Hippocampal formation (tissue), 2 donors: ENCODE data around the gene CYP4V2.

Experiments
- DNase-seq, 2 donors: peaks; one replicate each; lab custom pipeline; 2025; lab: John Stamatoyannopoulos, UW

Gene CYP4V2

DNA sequence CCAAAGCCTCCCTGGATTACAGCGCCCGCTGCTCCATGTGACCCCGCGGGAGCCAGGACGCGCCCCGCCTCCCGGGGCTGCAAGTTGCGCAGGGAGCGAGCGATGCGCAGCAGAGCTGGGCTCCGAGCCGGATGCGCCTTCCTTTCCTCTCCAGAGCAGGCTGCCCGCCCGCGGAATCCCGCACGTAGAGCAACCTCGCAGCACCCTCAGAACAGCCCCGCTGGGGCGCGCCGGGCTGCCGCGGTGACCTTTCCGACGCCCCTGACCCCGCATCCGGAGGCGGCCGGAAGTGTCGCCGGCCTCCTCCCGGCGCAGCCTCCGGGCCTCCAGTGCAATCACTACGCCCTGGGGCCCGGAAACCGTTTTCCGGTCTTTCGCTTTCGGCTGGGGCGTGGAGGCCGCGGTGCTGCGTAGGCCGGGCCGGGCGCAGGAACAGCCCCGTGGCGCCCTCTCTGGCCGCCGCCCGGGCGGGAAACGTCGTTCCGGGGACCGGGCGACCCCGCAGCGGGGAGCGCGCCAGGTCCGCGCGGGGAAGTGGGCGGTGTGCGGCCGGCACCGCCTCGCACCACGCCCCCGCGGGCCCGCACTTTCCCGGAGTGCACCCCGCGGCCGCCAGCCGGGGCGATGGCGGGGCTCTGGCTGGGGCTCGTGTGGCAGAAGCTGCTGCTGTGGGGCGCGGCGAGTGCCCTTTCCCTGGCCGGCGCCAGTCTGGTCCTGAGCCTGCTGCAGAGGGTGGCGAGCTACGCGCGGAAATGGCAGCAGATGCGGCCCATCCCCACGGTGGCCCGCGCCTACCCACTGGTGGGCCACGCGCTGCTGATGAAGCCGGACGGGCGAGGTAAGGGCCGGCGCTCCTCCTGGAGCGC is at the start of gene CYP4V2:
Gene CYP4V2 (plus strand): TSS at position 368 of the 866 bp plus-strand sequence. CDS start 257 bp downstream, at position 625.
- DNase-seq, result peak; percentile 89 to 91

DNA sequence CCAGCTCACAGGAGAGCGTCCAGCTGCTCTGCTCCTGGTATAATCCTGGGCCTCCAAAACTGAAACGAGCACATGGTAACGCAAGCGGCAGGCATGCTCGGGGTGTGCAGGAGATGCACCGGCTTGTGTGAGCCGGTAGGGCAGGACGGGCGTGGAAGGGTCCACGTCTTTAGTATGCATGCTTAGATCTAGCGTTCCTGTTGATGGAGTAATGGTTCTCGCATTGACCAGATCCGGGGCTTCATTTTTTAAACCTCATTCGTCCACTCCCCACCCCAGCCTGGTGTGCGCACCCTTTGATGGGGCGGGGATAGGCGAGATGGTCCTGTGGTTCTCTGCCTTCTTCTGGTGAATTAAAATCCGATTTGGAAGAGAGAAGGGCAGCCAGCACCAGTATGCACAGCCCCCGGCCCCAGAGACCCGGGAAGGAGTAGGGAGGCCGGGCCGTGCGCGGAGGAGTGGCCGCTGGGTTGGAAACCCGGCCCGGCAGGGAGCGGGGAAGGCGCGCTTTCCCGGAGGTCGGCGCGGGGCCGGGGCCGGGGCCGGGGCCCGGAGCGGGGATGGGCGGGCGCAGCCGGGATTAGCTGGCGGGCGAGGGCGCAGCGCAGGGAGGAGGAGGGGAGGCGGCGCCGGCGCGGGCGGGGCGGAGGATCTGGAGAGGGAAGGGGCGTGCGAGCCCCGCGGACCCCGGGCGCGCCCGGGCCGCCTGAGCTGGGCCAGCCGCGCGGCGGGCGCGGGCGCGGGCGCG is 47.0 kb upstream of the CYP4V2 start:
- peak in 1 of 2 donors; percentile 49 for DNase-seq

GRCh38 chr4:186144946-186145569 is 46.3 kb upstream of the CYP4V2 start:
- DNase-seq, result peak in 1 of 2 donors; percentile 55

GRCh38 chr4:186146458-186146857 is 44.9 kb upstream of the CYP4V2 start:
- DNase-seq, result peak in 1 of 2 donors; percentile 22

DNA sequence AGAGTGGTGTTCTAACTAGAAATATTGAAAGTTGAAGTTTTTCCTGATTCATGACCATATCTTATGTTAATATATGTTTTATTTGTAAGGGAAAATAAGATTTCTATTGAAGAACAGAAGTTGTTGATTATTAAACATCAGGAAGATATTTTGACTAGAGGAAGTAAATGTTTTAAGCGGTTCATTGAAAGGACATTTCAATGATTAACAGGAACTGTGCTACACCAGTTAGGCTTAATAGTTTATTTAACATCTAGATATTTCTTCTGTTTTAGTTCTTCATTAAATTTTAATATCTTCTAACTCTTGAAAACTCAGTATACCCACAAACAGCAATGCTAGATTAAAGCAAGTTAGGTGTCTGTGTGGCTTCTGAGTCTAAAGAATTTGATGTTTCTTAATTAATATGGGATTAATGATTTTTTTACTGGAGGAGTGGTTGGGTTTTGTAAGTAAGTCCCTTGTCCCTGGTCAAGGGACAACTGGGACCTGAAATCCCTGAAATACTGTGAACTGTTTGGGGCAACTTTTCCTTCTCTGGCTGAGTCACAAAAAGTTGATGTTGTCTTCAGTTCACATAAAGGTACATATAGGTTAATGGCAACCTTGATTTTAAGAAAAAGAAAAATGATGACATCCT is 42.9 kb upstream of the CYP4V2 start:
- no peak for DNase-seq

DNA sequence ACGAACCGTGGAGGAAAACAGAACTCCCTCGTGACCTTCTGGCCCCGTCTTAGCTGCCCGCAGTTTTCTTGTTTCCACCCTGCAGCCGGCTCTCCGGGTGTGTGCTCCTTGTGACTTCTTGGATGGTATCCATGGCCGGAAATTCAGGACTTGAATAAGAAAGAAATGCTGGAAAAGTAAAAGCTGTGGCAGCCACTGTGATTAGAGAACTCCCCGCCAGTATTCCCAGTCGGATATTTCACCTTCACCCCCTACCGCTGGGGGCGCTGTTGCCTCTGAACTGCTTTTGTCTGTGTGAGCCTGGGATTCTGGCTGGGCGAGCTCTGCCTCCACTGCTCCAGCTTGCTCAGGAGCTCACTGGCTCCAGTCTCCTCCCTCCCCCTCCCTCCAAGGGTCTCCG is 41.5 kb upstream of the CYP4V2 start:
- DNase-seq, result peak in 1 of 2 donors; percentile 21

GRCh38 chr4:186150926-186151325 is 40.4 kb upstream of the CYP4V2 start:
- no peak for DNase-seq

- no peak for DNase-seq
Measured at GRCh38 chr4:186151499-186151898, 39.9 kb upstream of the CYP4V2 start.

DNA sequence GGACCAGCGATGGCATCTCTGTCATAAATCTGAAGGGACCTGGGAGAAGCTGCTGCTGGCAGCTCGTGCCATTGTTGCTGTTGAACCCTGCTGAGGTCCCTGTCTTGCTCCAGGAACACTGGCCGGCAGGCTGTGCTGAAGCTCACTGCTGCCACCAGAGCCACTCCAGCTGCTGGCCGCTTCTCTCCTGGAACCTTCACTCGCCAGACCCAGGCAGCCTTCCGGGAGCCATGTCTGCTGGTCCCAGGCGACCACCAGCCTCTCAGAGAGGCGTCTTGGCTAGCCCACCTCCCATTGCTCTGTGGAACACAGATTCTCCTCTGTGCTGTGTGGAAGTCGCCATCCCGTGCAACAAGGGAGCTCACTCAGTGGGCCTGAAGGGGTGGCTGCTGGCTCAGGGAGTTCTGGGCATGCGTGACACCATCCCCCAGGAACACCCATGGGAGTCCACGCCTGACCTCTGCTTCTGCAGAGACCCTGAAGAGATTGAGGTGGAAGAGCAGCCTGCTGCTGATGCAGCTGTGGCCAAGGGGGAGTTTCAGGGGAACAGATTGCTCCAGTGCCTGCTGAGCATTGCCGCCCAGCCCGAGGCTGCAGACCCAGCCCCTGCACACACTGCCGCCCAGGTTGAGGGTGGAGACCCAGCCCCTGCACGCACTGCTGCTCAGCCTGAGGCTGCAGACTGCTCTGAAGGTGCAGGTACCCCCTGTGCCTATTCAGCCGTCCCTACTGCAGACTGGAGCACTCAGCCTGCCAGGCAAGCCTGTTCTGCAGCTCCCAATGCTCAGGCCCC is 33.1 kb upstream of the CYP4V2 start:
- DNase-seq, result no peak

- no peak for DNase-seq
Measured at GRCh38 chr4:186158966-186159365, 32.4 kb upstream of the CYP4V2 start.

- DNase-seq, result no peak
Measured at GRCh38 chr4:186159613-186160012, 31.8 kb upstream of the CYP4V2 start.

DNA sequence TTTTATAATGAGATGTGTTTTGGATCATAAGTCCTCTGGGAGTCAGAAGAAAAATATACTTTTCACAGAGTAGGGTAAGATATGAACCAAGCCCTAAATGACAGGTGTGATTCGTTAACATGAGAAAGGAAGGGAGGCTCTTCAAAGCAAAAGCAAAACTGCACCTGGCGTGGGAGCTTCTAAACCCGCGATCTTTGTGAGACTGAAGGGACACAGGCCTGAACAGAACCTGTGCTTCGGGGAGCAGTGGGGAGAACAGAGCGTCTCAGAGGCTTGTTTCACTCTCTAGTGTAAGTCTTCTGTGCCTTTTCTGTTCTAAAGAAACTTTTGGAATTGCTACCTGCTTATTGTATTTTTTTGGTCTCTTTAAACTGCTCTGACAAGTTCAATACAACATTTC is 30.2 kb upstream of the CYP4V2 start:
- DNase-seq, result no peak

DNA sequence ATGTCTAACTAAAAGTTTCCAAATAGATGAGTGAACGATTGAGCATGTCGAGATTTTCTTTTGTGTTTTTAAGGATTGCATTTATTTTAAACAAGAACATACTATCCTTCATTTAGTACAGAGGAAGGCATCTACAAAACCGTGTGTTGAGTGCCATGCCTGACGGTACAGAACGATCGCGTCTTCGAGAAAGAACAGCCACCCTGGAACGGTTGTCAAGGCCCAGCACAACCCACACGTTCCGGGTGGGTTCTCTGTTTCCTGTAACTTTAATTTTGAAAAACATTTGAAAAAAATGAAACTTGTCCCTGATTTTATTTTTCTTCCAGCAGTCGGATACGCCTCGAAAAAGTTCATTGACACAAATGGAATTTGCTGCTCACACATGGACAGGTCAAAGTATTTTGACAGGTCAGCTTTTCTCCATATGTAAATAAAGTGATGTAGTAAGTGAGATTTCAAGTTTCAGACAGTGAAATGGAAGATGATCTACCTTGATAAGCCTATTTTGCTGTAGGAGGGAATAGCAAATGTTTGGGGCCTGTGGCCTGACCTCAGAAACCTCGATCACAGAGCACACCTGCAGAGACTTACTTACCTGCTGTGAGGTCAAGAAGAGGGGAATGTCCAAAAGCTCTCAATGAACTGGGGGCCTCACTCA is 24.4 kb upstream of the CYP4V2 start:
- DNase-seq, result no peak

DNA sequence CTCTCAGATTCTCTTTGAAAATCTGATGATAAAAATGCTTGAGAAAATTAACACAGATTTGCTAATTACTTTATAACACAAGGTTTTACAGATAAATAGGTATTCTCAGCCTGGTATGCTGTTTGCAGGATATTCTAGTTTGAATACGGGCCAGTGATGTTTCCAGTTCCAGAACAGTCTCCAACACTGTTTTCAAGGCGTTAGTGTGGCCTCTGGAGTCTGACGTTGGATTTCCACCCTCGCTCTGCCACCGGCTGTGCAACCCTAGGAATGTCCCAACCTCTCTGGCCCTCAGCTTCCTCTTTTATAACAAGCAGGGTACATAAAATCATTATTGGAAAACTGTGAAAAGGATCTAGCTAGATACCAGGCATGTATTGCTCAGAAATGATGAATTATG is 23.8 kb upstream of the CYP4V2 start:
- no peak for DNase-seq

GRCh38 chr4:186168750-186169149 is 22.6 kb upstream of the CYP4V2 start:
- DNase-seq, result no peak

DNA sequence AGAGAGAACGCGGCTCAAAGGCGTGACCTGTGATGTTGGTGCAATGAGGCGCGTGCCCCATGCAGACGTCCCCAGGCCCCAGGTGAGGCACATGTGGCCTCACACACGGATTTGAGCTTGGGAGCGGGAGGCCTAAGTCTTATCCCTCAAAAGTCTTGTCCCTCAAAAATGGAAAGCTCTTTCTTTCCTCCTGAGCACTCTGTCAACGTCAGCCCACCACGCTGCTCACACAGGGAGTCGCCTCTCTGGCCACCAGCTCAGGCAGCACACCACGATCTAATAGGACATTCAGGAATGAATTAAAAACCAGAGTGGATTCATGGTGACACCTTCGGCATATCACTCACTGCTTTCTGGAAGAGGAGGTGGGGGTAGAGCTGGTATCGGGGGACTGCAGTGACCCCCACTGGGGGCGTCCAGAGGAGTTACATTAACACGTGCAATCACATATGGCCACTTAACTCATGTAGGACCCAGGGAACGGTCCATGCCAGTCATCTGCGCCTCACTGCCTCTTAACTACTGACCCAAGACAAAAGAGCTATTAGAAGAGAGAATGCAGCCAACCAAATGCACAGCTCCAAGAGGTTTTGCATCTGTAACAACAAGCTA is 21.9 kb upstream of the CYP4V2 start:
- DNase-seq, result no peak

- no peak for DNase-seq
Measured at GRCh38 chr4:186169945-186170802, 21.2 kb upstream of the CYP4V2 start.

DNA sequence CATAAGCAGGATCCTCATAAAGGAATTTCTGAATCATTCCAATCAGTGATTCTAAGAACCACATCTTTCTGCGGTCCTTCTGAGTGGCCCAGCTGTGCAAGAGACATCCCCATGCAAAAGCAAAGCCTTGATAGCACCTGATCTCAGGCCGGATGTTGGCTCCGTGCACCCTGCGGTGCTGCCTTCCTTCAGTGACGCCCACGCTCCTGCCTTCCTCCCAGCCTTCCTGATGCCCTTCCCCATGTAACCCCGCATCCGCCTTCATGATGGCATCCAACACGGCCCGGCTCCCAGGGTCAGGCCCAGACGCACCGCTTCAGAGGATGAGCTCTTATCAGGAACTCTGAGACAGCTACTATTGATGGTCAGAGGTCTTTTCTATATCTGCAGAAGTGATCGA is 20.4 kb upstream of the CYP4V2 start:
- DNase-seq, result no peak

DNA sequence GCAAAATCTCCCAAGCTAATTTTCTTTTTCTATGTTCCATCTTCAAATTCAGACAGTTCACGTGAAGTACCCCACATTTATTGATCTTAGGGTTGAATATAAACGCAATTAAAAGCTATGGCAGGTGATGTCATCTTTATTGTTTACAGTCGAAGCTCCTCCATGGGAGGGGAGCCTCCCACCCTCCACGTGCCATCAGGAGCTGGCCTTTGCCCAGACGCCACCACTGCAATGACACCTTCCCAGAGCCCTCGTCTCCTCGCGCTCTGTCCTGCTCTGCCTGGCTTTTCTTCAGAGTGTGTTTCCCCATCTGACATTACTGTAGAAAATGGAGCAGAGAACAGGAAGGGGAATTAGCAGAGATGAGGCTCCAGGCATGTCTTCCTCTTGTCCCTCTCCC is 18.8 kb upstream of the CYP4V2 start:
- no peak for DNase-seq
